Measurements from ENCODE around the gene SPAG6. TPM values are rescaled to one million over a fixed set of nuclear protein-coding genes. Genes with fewer than 3 reads are reported as not detected.

Gene SPAG6
- total and polyA plus RNA-seq, 2 of the 8 experiments (the other 6 are each of a cell fraction or from before 2014, with no cell fraction given), result 0.14 TPM; not detected in 1

- no peak overlapping the region for H4K5ac ChIP-seq (ENCODE audit: insufficient read length, low read depth, low read length)
- H3K23ac ChIP-seq (ENCODE audit: insufficient read length), result no peak overlapping the region
- H4K91ac ChIP-seq (replicated peaks; ENCODE audit: insufficient read length, low read length), result no peak overlapping the region
- H3K9ac ChIP-seq (replicated peaks in 1 of 4; ENCODE audit: extremely low read depth in 1 of 4, low read depth in 3 of 4, low read length in 3 of 4), result no peak overlapping the region
- no peak overlapping the region for H2BK20ac ChIP-seq (ENCODE audit: low read length)
- H2BK15ac ChIP-seq (ENCODE audit: low read length), result no peak overlapping the region
- H2BK12ac ChIP-seq (ENCODE audit: low read depth, low read length), result no peak overlapping the region
- WGBS, 2 experiments (ENCODE audit: extremely low coverage in 1 of 2, insufficient coverage in 1 of 2, insufficient read length in 1 of 2, insufficient replicate concordance in 2 of 2, low coverage in 1 of 2, low lambda C conversion rate in 2 of 2, missing lambda C conversion rate in 1 of 2), result 92% methylated on average over 3 of the region's 3 CpGs; no CpG with 5 or more reads in 1 of the 2 experiments
- H2AFZ ChIP-seq (ENCODE audit: low read length), result no peak overlapping the region
- FAIRE-seq (no peak), DNase-seq (ENCODE audit: low read depth in 1 of 2, low spot score in 2 of 2) (no peak)
- no peak overlapping the region for H3K4ac ChIP-seq (replicated peaks; ENCODE audit: insufficient read length, low read depth, low read length)
- no peaks in the 10 kb centered on the region for H3K9me3 ChIP-seq (ENCODE audit: insufficient read depth in 2 of 2, low read depth in 1 of 2, low read length in 1 of 2)
- TF ChIP-seq EP300 (IDR thresholded peaks at IDR 0.05; ENCODE audit: borderline replicate concordance in 1 of 2, low read depth in 2 of 2, low read length in 2 of 2) (no peak), ZNF274 (IDR thresholded peaks at IDR 0.05; ENCODE audit: borderline replicate concordance, extremely low read depth, low read length) (no peak)
- ChIA-PET POLR2A (ENCODE audit: partially characterized antibody) (interaction anchor here (0.6 kb wide), 1 partner anchor 50 kb away, joined by 3 read pairs; no protein-coding TSS in a partner anchor), CTCF (ENCODE audit: partially characterized antibody) (interaction anchor here (1.7 to 1.8 kb wide), 2 partner anchors 157 to 435 kb away, joined by 3 to 6 read pairs; no protein-coding TSS in a partner anchor)
- peaks cover 4 to 10% (median 8%) of the 10 kb centered on the region in 4 experiments; a peak in 4 of 7 replicates for H3K4me1 ChIP-seq (replicated peaks in 1 of 4; ENCODE audit: control insufficient read depth in 3 of 4, insufficient read depth in 4 of 4, low read length in 3 of 4)
- no peak overlapping the region for H3K27ac ChIP-seq (ENCODE audit: low read depth, low read length)
- no peak overlapping the region for H3K56ac ChIP-seq (replicated peaks; ENCODE audit: insufficient read length, low read depth, low read length)
- H3K14ac ChIP-seq (ENCODE audit: insufficient read length), result no peak overlapping the region
- H4K8ac ChIP-seq (ENCODE audit: extremely low read depth, insufficient read depth, low read length), result no peak overlapping the region
- no peak overlapping the region for H2AK5ac ChIP-seq (ENCODE audit: low read depth, low read length)
- H3K79me1 ChIP-seq (ENCODE audit: low read depth, low read length), result no peaks in the 10 kb centered on the region
- no peak overlapping the region for H3K18ac ChIP-seq (ENCODE audit: extremely low read depth, low read length)
- peaks cover 0 to 3% (median under 1%) of the 10 kb centered on the region in 4 experiments; a peak in 1 of 7 replicates for H3K27me3 ChIP-seq (replicated peaks in 1 of 4; ENCODE audit: control insufficient read depth in 3 of 4, extremely low read depth in 1 of 4, insufficient read depth in 3 of 4, low read length in 3 of 4)
- no peak overlapping the region for H3K4me3 ChIP-seq (ENCODE audit: extremely low read depth in 1 of 4, insufficient read depth in 2 of 4, low read depth in 3 of 4, low read length in 4 of 4)
- H4K20me1 ChIP-seq (replicated peaks in 1 of 2; ENCODE audit: control insufficient read depth in 1 of 2, insufficient read depth in 2 of 2, low read length in 2 of 2), result no peaks in the 10 kb centered on the region
- no peaks in the 10 kb centered on the region for H3K23me2 ChIP-seq (ENCODE audit: low read depth, low read length)
- no peak overlapping the region for H3K4me2 ChIP-seq (ENCODE audit: insufficient read depth in 1 of 2, low read depth in 2 of 2, low read length in 2 of 2)
- H3K36me3 ChIP-seq (ENCODE audit: control insufficient read depth in 2 of 4, insufficient read depth in 4 of 4, low read length in 3 of 4), result no peaks in the 10 kb centered on the region
- H3K79me2 ChIP-seq (ENCODE audit: control insufficient read depth in 1 of 2, insufficient read depth in 2 of 2, low read length in 2 of 2), result no peaks in the 10 kb centered on the region
- H2BK5ac ChIP-seq (ENCODE audit: low read depth, low read length), result no peak overlapping the region
- no peak overlapping the region for H2BK120ac ChIP-seq (replicated peaks; ENCODE audit: low read depth, low read length)
Observed at GRCh38 chr10:22429146-22429545, 83.8 kb downstream of the SPAG6 start.

Data from H1 (cell line).